ENCODE results near the gene BCAS3. TPM values are rescaled to one million over a fixed set of nuclear protein-coding genes. Genes with fewer than 3 reads are reported as not detected.
"Not testable (repeated sequence)": the region's sequence is repeated elsewhere in the genome, so short reads cannot be mapped to it uniquely, and the experiment has no call there.

The BCAS3 gene
- total RNA-seq, 2 experiments from 2014 or later = 5.1 to 6.9 TPM

- Mint-ChIP-seq H3K4me1 (ENCODE audit: low read depth) (no peaks in the 10 kb centered on the region), H3K27me3 (no peaks in the 10 kb centered on the region), H3K4me3 (no peak overlapping the region), H3K9me3 (no peaks in the 10 kb centered on the region), H3K27ac (no peak overlapping the region), H3K36me3 (ENCODE audit: low read depth) (no peaks in the 10 kb centered on the region)
- CTCF ChIA-PET = interaction anchor here (1.4 kb wide), 1 partner anchor 10 kb away, joined by 4 read pairs; no protein-coding TSS in a partner anchor
- intact Hi-C loops (cut with micrococcal nuclease) = no loop called here
- no peak for DNase-seq
- ATAC-seq = no peak
- TF ChIP-seq CTCF (IDR thresholded peaks at IDR 0.05) = no peak
- POLR2A ChIA-PET = interaction anchor here (0.9 kb wide), 1 partner anchor 10 kb away, joined by 3 read pairs; no protein-coding TSS in a partner anchor
Measured at GRCh38 chr17:61354895-61355874, 677.5 kb downstream of the BCAS3 start.

DNA sequence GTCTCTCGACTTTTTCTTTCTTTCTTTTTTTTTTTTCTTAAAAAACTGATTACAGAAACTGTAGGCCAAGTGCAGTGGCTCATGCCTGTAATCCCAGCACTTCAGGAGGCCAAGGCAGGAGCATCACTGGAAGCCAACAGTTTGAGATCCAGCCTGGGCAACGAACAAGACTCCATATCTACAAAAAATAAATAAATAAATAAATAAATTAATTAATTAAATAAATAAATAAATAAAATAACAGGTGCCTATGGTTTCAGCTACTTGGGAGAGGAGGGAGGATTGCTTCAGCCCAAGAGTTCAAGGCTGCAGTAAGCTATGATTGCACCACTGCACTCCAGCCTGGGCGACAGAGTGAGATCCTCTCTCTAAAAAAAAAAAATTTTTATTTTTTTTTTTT, 679.4 kb downstream of the BCAS3 start:
- H3K27me3 Mint-ChIP-seq; H3K4me3 Mint-ChIP-seq; H3K27ac Mint-ChIP-seq; H3K4me1 Mint-ChIP-seq (ENCODE audit: low read depth); H3K36me3 Mint-ChIP-seq (ENCODE audit: low read depth); intact Hi-C loops (cut with micrococcal nuclease); H3K9me3 Mint-ChIP-seq; POLR2A ChIA-PET; DNase-seq; ATAC-seq: not testable (repeated sequence)
- CTCF ChIA-PET = interaction anchor here (0.7 kb wide), 1 partner anchor 300 kb away, joined by 3 read pairs; no protein-coding TSS in a partner anchor

GRCh38 chr17:61359513-61359912, 681.9 kb downstream of the BCAS3 start:
- DNase-seq; POLR2A ChIA-PET; ATAC-seq; H3K36me3 Mint-ChIP-seq (ENCODE audit: low read depth); H3K4me1 Mint-ChIP-seq (ENCODE audit: low read depth); H3K4me3 Mint-ChIP-seq; H3K27ac Mint-ChIP-seq; intact Hi-C loops (cut with micrococcal nuclease); H3K27me3 Mint-ChIP-seq; H3K9me3 Mint-ChIP-seq: not testable (repeated sequence)
- CTCF ChIA-PET = interaction anchor here (1.0 to 2.7 kb wide), 9 partner anchors 15 to 388 kb away, joined by 3 to 12 read pairs (median 4); no protein-coding TSS in a partner anchor

- ATAC-seq (no peak), DNase-seq (no peak)
- Mint-ChIP-seq H3K36me3 (ENCODE audit: low read depth) (no peaks in the 10 kb centered on the region), H3K4me3 (no peak overlapping the region), H3K27me3 (no peaks in the 10 kb centered on the region), H3K9me3 (no peaks in the 10 kb centered on the region), H3K27ac (no peak overlapping the region), H3K4me1 (ENCODE audit: low read depth) (no peaks in the 10 kb centered on the region)
- POLR2A ChIA-PET = no interaction called here
- CTCF ChIA-PET = interaction anchor here (2.7 kb wide), 1 partner anchor 389 kb away, joined by 12 read pairs; no protein-coding TSS in a partner anchor
- intact Hi-C loops (cut with micrococcal nuclease) = no loop called here
- no peak for TF ChIP-seq CTCF (IDR thresholded peaks at IDR 0.05)
Measured at GRCh38 chr17:61360318-61360943, 682.8 kb downstream of the BCAS3 start.

- no peak for DNase-seq
- intact Hi-C loops (cut with micrococcal nuclease) = no loop called here
- no peaks in the 10 kb centered on the region for H3K36me3 Mint-ChIP-seq (ENCODE audit: low read depth)
- TF ChIP-seq CTCF (IDR thresholded peaks at IDR 0.05) = no peak
- no peak overlapping the region for H3K27ac Mint-ChIP-seq
- no peak for ATAC-seq
- ChIA-PET CTCF (interaction anchor here (1.6 kb wide), 1 partner anchor 640 kb away, joined by 6 read pairs; no protein-coding TSS in a partner anchor), POLR2A (no interaction called here)
- no peaks in the 10 kb centered on the region for H3K27me3 Mint-ChIP-seq
- no peaks in the 10 kb centered on the region for H3K4me1 Mint-ChIP-seq (ENCODE audit: low read depth)
- H3K4me3 Mint-ChIP-seq = no peak overlapping the region
- H3K9me3 Mint-ChIP-seq = no peaks in the 10 kb centered on the region
Measured at GRCh38 chr17:61361084-61361483, 683.4 kb downstream of the BCAS3 start.

Measured in activated CD8-positive, alpha-beta T cell treated with anti-CD3 and anti-CD28 coated beads for 36 hours (primary cell).